Stimulated activated CD4-positive, alpha-beta T cell treated with anti-CD3 and anti-CD28 coated beads, Interleukin-4, amount 100 ng/mL, for 1 hour (primary cell): ENCODE data around the gene GSDME.

Experiments
- DNase-seq: peaks from one replicate; pipeline ENCODE4 v3.0.0-alpha.2; 2020

GSDME gene

DNA sequence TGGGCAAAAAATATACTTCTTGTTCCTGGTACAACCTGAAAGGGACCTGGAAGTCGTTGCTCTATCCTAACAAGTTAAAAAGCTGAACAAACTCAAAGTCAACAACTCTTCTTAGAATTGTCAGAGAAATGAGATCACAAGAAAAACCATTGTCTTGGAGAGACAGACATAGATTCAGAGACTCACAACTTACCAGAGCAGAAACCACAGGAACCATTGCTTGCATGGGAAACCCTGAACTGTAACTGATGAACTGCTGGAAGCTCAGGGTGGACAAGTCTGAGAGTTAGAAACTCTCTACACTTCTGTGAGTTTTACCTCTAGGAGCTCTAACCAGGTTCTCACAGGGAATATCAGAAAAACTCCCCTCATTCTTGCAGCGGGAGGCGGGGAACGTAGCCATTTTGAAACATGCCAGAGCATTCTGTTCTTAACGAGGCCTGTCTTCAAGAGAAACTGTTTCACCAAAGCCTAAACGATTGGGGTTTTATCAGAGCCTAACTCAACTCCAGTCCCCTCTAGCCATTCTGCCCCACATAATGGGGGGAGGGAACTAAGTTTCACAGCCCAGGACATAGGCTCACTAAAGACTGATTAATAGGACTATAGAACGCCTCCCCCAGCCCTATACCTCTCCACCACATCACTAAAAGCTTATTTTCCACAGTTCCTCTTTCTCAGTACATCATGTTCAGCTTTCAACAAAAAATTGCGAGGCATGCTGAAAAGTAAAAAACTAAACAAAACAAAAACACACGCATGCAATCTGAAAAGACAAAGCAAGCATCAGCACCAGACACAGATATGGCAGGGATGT is 12.0 kb upstream of the GSDME start:
- no peak for DNase-seq

DNA sequence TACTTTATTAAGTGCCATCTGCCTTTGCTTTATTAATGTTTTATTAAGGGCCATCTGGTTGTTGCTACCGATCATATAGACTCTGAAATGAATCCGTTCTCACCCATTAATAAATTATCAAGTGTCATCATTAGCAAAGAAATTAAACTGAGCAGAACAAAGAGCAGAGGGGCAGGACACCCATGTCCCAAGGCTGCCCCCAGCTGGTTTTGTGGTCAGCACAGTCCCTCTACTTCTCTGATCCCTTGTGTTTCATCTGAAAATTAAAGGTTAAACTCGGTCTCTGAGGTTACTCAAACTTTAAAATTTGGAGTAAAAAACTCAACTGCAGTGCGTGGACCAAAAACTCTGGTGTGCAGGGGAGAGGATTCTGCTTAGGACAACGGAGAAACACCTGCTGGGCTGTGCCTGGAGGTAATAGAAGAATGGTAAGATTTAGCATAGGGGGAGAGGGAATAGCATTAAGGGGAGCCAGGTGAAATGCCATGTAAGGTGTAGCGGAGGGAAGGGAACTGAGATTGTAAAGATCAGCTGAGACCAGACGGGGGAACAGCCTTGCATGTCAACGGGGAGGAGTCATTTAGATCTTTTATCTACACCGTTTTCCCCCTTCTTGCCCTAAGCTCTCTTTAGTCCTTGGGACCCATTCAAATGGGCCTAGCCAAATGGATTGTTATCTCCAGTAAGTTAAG is 10.8 kb upstream of the GSDME start:
- no peak for DNase-seq

DNA sequence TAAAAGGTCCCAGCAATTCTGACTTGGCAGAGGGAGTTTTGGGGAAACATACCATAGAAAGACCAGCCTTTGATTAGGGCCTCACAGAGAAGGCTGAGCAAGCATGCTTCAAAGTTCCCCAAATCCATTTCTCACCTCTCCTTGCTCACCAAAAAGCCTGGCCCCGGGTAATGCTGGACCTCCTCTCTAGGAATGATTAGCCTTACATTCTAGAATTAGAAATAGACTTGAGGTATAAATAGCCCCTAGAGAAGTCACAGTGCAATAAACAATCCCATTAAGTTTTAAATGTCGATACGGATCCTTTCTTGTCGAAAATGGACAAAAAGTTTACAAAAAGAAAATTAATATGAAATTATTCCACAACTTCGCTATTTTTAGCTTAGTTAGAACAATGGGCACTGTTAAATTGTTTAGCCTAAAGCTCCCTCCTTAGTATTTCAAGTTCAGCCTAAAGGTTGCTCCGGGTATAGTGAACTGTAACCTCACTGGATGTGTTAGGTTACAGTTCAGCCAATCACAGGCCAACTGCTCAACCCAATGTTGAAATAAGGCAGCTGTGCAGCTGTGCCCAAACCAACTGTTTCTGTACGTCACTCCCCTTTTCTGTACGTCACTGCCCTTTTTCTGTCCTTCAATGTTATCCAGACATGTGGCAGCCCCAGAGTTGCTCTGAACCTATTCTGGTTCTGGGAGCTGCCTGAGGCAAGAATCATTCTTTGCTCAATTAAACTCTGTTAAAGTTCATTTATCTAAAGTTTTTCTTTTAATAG is 7.9 kb upstream of the GSDME start:
- DNase-seq, result no peak

DNA sequence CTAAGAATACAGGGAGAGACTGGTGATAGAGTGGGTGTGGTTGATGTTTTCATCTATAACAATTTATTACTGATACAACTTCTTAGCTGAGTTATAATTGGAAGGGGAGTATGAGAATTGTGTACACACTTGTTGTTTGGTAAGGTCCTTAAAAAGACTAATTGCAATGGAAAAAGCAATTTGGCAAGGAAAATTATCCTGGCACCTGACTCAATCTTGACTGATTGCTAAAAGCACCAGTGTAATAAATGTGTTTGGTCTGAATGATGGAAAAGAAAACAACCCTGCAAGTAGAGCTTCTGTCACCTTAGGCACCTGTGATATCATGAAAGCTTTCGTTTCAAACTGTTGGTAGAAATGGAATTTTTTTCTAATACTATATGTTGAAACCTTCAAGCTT is 6.7 kb upstream of the GSDME start:
- DNase-seq, result no peak

DNA sequence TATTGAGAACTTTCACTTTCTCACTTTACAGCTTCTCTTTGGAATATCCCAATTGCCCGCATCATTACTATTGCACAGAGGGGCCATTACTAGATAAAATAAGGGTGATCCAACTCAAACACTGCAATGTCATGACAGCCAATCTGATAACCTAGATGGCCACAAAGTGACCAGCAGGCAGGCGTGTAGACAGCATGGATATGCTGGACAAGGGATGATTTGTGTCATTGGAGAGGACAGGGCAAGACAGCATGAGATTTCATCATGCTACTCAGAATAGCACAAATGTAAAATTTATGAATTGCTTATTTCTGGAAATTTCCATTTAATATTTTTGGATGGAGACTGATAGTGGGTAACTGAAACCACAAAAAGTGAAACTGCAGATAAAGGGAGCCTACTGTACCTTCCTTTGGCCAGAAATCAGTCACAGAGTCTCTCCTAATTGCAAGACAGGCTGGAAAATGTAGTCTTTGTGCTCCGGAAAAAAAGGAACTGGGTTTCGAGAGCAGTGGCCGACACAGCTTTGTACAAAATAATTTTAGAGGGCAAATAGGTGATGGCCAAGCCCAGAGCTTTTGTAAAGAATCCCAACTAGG is 6.1 kb upstream of the GSDME start:
- DNase-seq, result no peak

DNA sequence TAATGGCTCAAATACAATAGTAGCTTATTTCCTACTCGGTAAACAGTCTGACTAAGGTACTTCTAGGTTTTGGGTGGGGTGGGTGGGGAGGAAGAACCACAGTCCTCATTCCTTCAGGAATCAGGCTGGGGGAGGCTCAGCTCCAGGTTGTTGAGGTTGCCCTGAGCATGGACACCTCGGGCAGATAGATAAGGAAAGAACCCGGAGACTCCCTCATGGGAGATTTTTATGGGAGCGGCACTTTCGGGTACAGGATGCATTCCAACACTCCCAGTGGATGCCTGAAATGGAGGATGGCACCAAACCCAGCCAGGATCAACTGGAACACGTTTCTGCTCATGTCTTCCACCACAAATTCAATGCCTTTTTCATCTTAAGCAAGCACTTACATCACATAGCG is 5.5 kb upstream of the GSDME start:
- no peak for DNase-seq

DNA sequence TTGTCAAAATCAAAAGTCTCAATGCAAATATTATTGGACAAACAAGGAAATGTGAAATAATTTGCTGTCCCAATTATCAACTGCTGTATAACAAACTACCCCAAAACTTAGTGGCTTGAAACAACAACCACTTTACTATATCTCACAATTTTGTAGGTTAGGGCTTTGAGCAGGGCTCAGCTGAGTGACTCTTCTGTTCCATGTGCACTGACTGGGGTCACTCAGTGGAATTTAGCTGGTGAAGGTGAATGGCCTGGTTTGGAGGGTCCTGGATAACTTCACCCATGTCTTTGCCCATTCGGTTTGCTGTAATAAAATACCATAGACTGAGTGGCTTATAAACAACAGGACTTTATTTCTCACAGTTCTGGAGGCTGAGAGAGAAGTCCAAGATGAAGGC is 3.7 kb upstream of the GSDME start:
- DNase-seq, result no peak

DNA sequence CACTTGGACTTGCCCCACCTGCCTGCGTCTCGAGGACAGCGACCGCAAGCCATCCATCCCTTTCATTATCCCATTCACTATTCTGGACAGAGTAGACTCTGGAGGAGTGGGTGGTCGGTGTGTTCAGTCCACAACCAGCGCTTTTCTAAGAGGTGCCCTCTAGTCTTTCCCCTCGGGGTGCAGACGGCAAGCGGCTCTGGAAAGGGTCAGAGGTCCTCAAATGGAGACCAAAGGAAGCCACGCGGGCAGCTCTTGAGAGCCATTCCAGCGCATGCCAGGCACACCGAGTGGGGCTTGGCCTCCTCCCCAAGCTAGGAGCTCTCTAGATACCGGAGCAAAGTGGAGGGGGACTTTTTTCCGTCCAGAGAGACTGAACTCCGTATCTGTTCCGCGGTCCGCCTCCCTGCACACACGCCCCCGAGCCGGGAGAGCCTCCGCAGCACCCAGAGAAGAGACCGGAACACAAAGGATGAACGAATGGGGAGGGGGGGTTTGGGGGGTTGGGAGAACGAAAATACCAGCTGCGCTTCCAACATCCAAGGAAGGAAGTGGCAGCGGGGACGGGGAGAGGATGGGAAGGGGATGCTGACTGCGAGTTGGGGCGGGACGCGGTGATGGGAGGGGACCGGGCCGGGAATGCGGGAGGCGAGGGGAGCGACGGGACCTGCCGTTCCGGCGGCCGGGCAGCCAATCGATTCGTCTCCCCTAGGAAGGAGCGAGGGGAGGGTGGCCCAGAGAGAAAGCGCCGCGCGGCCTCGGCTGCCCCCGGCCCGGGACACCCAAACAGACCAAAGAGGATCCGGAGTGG is 515 bp downstream of the GSDME start:
- DNase-seq, result peak; percentile 13

DNA sequence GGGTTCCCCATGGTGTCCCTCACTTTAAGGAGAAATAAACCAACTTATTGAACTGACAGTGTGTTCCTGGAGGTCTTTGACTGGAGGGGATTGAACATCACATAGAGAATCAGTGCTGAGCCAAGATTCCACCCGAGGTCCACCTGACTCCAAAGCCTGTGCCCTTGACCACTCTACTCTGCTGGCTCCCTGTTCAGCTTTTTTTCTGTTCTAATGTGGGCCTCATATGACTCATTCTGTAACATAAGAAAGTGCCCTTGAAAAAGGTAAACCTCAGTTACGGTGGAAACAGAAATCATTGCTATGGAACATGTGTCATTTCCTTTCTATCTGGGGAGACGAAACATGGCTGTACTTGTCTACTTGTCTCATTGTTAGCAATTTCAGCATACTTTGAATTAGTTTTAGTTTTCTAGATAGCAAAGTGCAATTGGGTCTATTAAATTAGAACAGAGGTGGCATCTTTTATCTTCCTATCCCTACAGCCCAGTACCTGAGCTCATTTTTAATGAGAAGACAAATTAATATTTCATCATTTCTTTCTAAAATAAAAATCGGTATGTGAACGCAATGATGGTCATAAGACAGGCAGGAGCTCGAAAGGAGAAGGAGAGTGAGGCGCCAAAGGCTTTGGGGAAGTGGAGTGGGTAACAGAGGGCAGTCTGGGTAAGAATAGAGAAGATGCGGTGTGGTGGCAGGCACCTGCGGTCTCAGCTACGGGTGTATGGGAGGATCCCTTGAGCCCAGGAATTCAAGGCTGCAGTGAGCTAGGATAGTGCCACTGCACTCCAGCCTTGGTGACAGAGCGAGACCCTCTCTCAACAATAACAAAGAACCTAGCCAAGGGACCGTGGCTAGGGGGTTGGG is 1.5 kb downstream of the GSDME start:
- no peak for DNase-seq

DNA sequence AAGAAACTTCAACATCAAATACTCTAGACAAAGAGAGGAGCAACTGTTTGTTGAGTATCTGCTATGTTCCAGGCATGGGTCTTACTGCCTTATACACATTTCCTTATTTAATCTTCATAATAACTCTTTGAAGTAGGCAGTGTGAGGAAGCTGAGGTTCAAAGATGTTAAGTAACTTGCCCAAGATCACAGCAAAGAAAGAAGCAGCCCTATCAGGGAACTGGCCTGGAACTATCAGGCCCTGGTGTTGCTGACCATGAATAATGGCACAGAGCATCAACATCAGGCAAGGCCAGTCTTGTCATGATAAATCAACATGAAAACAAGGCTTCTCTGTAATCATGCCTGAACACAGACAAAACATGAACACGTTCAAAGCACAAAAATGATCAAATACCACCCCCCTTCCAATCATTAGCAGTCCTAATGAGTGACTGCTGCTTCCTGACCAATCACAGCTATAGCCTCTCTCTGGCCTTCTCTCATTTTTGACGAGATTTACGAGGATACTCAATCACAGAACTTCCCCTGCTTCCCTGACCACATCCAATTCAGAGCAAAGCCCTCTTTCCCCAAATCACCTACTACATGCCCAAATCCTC is 2.3 kb downstream of the GSDME start:
- no peak for DNase-seq

DNA sequence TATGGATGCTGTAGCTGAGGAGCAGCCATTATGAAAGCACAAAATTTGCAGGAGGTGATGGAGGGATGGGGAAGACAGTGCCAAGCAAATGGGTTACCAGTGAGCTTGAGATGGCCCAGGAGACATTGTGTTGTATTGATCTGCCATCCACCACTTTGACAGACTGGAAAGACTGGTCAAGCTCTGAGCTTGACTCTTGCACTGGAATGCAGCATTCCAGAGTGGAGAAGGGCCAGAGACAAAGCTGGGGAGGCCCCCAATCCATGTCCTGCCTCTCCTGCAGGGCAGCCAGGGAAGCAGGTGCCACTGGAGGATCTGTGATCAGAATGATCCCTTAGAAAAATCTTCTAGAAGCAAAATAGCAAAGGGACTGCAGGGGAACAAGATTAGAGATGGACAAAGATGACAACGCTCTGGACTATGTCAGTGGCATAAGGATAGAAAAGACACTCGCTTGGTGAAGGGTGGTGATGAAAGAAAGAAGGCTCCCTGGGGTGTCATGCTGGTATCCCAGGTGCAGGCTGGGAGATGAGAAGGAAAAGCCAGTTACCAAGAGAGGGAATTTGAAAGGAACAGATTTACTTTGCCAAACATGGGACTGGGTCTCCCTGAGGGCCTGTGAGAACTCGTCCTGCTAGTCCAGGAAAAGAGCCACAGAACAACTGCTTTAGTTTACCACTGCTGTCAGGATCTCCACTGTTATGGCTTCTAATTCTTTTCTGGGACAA is 5.0 kb downstream of the GSDME start:
- no peak for DNase-seq

DNA sequence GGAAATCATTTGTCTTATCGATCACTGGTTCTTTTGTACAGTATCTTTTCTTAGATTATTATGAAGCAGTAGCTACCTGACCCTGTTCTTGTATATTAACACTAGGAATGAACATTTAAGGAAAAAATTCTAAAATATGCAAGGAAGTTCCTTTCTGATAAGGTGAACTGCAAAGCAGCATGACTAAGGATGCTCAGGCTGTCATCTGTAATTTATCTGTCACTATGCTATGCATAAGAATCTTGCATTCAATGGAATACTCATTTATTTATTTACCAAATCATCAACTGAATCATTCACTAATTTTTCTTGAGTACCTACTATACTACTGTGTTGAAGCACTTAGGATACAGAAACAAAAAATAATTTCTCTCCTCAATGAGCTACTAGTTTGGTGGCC is 5.8 kb downstream of the GSDME start:
- no peak for DNase-seq

DNA sequence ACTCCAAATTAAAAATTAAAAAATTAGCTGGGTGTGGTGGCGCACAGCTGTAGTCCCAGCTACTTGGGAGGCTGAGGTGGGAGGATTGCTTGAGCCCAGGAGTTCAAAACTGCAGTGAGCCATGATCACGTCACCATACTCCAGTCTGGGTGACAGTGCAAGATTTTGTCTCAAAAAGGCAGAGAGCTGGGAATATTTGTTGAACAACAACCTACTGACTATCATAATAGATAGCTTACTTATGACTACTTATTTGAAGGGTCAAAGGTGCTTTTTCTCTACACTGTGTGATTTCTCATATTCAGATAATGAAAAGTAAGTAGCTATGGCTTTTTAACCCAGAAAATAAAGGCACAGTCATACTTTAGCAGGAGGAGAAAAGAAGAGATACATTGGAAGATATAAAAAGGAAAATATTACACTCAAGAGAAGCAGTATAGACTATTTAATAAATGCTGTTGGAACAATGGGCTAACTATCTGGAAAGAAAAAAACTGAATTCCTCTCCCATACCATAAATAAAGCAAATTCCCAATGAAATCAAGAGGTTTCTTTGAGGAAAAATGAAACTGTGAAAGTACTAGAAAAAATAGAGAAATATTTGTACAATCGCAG is 6.7 kb downstream of the GSDME start:
- no peak for DNase-seq

DNA sequence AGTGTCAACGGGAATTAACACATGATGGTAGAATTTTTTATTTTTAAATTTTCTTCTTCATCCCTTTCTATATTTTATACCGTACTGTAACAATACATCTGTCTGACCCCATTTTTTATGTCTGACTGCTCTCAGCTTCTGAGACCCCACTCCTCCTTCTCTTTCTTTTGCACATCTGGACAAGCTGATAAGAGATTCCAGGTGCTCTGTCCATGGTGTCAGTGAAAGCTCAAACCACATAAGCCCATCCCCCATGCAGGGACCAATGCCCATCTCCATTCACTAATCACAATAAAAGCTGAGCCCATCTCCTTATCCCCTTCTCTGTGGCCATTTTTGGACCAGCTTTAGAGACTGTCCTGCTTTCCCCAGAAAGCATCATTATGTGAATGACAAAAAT is 8.7 kb downstream of the GSDME start:
- DNase-seq, result no peak

DNA sequence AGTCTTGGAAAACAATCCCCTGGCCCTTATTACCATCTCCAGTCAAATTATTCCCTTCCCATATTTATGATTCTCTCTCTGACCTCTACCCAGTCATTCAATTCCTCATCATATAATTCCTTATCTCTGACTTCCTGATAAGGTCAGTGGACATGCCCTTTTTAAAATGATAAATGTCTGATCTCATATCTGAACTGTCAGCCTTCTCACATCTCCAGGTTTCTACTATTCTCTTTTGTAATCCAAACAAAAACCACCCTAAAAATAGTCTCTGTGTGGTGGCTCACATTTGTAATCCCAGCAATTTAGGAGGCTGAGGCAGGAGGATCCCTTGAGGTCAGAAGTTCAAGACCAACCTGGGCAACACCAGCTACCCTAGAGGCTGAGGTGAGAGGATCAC is 11.9 kb downstream of the GSDME start:
- DNase-seq, result no peak

DNA sequence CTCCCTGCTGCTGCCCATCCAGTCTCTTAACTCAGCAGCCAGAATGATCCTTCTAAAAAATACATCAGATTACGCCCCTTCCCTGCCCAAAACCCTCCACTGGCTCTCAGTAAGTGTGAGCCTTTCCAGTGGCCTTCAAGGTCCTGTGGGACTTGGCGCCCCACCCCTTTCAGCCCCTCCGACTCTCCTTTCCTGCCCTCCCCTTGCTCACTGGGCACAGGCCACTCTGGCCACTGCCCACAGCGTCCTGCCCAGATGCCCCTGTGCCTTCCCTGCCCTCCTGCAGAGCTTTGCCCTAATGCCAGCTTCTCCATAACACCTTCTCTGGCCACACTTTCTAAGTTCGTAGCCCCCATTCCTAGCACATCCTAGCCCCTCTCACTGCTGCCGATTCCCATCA is 13.8 kb downstream of the GSDME start:
- no peak for DNase-seq

DNA sequence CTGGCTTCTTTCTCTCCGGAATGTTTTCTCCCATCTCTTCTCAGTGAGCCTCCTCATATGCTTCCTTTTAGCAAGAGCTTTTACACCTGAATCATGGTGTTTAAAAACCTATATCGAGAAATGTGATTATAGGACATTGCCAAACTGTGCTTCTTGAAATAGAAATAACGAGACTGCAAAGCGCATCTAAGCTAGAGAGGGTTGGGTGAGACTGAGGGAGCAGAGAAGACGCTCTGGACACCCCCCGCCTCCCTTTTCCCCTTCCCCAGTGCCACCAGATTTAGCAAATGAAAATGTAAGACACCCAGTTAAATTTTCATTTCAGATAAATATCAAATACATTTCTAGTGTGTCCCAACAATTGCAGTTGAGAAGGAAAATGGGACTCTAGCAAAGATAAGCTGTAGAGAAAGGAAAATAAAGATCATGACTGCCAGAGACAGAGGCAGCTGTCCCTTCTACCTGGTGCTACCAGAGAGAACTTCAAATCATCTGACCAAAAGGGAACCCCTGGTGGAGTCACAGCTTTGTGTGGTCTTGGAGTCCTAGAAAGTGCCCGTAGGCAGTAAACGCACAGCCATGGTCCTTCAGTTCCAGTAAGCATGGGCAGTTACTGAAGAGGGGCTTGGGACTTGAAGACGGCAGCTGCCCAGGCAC is 14.6 kb downstream of the GSDME start:
- no peak for DNase-seq

DNA sequence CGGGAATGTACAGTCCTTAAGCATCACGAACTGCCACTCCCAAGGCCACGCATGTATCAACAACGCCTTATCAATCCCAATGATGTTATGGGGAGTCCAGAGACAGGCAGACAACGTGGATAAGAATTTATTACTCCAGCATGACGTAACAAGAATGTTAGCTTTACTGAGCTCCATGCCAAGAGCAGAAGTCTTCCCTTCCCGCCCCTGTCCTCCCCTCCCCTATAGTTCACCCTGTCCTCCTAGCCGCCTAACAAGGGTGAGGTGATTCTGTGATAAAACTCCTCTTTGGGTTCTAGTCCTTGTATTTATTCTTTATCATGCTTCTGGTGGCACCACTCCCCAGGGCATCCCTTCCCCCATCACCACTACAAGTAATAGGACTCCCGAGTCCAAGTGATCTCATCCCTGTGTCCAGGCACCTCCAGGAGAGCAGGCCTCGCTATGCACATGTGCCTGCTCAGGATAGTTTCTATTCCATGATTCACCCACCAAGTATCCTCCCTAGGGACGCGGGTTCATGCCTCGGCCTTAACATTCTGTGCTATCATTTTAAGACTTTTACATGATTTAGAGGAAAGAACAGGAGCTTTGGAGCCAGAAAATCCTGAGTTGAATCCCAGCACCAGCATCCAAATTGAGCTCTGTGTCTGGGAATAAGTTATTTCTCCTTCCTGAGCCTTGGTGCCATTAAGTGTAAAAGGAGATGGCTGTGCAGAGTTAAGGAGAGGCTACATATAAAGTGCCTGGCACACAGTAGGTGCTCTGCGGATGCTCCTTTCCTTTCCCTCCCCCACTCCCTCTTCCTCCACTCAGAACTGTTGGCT is 15.4 kb downstream of the GSDME start:
- no peak for DNase-seq
